HepG2 (cell line): ENCODE measurements around the gene ZBTB44. TPM values are rescaled to one million over a fixed set of nuclear protein-coding genes. Genes with fewer than 3 reads are reported as not detected.

Experiments used
- ATAC-seq: fragments of 200-7000 bp; cut with Tn5 transposase; 3 replicates; pipeline ENCODE4 v1.9.1; 2020; ENCODE audit warnings: mild to moderate bottlenecking, moderate library complexity
- BruUV-seq: library from RNA; stranded (reverse); fragments of 400-500 nt; replicated peaks from 2 replicates; lab custom pipeline; 2021; lab: Mats Ljungman, UMichigan
- CTCF ChIA-PET: fragments of 300-600 bp; formaldehyde crosslinking; extraction: SDS; loops from one replicate; lab custom pipeline; 2021; ENCODE audit warnings: low total read pairs, inconsistent platforms, low intra/inter-chr PET ratio; lab: Yijun Ruan, JAX
- POLR2A ChIA-PET: fragments of 350-600 bp; sonication (Branson Sonifier 250); formaldehyde crosslinking; loops from one replicate; lab custom pipeline; 2020; ENCODE audit warnings: antibody characterized with exemption, inconsistent platforms; lab: Yijun Ruan, JAX
- DNase-seq: peaks from one replicate; pipeline ENCODE4 v3.0.0-alpha.2; 2015; ENCODE audit warnings: low spot score
- FAIRE-seq: peaks from 3 replicates; lab custom pipeline; 2011; peaks lifted over from hg19 to GRCh38; lab: Jason Lieb, UNC
- H2AFZ ChIP-seq: one replicate; pipeline ENCODE4 v1.6.1; 2011; ENCODE audit warnings: low read length, inconsistent platforms
- H3K27ac ChIP-seq: fragments of 300-600 bp; 3 replicates; pipeline ENCODE4 v1.8.0; 2011; ENCODE audit warnings: mixed run types, mild to moderate bottlenecking, mixed read lengths, low read length, inconsistent platforms; ENCODE audit not compliant: insufficient read depth; ENCODE audit errors: extremely low read length
- H3K27me3 ChIP-seq, 2 experiments: fragments of 200-600 bp in 1 of 2; 2 replicates in 1 of 2; 3 replicates in 1 of 2; pipeline versions ENCODE4 v1.6.0 to v1.8.0; 2011; ENCODE audit warnings: low read length in 2 of 2, mild to moderate bottlenecking in 2 of 2, moderate library complexity in 2 of 2, inconsistent platforms in 1 of 2; ENCODE audit not compliant: insufficient read depth in 2 of 2, control insufficient read depth in 1 of 2
- H3K36me3 ChIP-seq, 2 experiments: fragments of 200-600 bp in 1 of 2; replicated peaks in 1 of 2; 2 replicates in 1 of 2; 3 replicates in 1 of 2; pipeline versions ENCODE4 v1.5.1 to v1.8.0; 2011; ENCODE audit warnings: low read length in 2 of 2, inconsistent platforms in 1 of 2; ENCODE audit not compliant: insufficient read depth in 2 of 2, control insufficient read depth in 1 of 2
- H3K4me1 ChIP-seq: 2 replicates; pipeline ENCODE4 v1.5.1; 2012; ENCODE audit warnings: low read length, inconsistent platforms; ENCODE audit not compliant: insufficient read depth
- H3K4me2 ChIP-seq: 2 replicates; pipeline ENCODE4 v1.6.0; 2011; ENCODE audit warnings: low read depth, low read length, inconsistent platforms
- H3K4me3 ChIP-seq, 3 experiments: fragments of 200-600 bp in 1 of 3; sonication (generic), shearing (Covaris generic) in 1 of 3; replicated peaks in 1 of 3; 2 replicates each; pipeline ENCODE4 v1.5.1; 2011 to 2016; ENCODE audit warnings: low read length in 3 of 3, inconsistent platforms in 2 of 3, low read depth in 2 of 3, mild to moderate bottlenecking in 2 of 3, control low read depth in 1 of 3, mixed read lengths in 1 of 3; ENCODE audit not compliant: insufficient read depth in 1 of 3
- H3K79me2 ChIP-seq: one replicate; pipeline ENCODE4 v1.6.1; 2011; ENCODE audit warnings: low read length, inconsistent platforms; ENCODE audit not compliant: insufficient read depth
- H3K9ac ChIP-seq: 2 replicates; pipeline ENCODE4 v1.6.0; 2011; ENCODE audit warnings: mild to moderate bottlenecking, low read depth, low read length, inconsistent platforms; ENCODE audit not compliant: insufficient read depth
- H3K9me3 ChIP-seq: 2 replicates; pipeline ENCODE4 v1.5.1; 2012; ENCODE audit warnings: mild to moderate bottlenecking, low read length
- H4K20me1 ChIP-seq: 2 replicates; pipeline ENCODE4 v1.6.0; 2011; ENCODE audit warnings: inconsistent platforms, mild to moderate bottlenecking, low read length, moderate library complexity; ENCODE audit not compliant: insufficient read depth
- CCAR2 ChIP-seq: fragments of 200-400 bp; formaldehyde crosslinking; optimal IDR thresholded peaks from 2 replicates; pipeline ENCODE3; 2018; ENCODE audit warnings: low read depth, mild to moderate bottlenecking, low read length, moderate library complexity
- DPF2 ChIP-seq: sonication (generic); formaldehyde crosslinking; IDR thresholded peaks from 2 replicates; pipeline ENCODE4 v1.4.0; 2020; ENCODE audit warnings: mild to moderate bottlenecking, low read depth, missing genetic modification reagents, borderline replicate concordance
- GPBP1L1 ChIP-seq: sonication (generic); formaldehyde crosslinking; IDR thresholded peaks from 2 replicates; pipeline ENCODE4 v1.5.0; 2020; ENCODE audit warnings: mild to moderate bottlenecking, missing genetic modification reagents
- ONECUT2 ChIP-seq: sonication (generic); formaldehyde crosslinking; IDR thresholded peaks from 2 replicates; pipeline ENCODE4 v1.4.0; 2020; ENCODE audit warnings: missing genetic modification reagents
- RAD51 ChIP-seq: fragments of 450-650 bp; IDR thresholded peaks from 2 replicates; pipeline ENCODE4 v1.6.1; 2016; ENCODE audit warnings: borderline replicate concordance
- TRIM22 ChIP-seq: fragments of 450-650 bp; IDR thresholded peaks from 2 replicates; pipeline ENCODE4 v1.6.1; 2017
- ZBTB20 ChIP-seq: sonication (generic); formaldehyde crosslinking; IDR thresholded peaks from 2 replicates; pipeline ENCODE4 v1.8.1; 2023; ENCODE audit warnings: missing genetic modification reagents, low read depth, mild to moderate bottlenecking, borderline replicate concordance
- ZBTB7A ChIP-seq: sonication (generic); formaldehyde crosslinking; IDR thresholded peaks from 2 replicates; pipeline ENCODE4 v1.8.0; 2022; ENCODE audit warnings: mild to moderate bottlenecking, missing genetic modification reagents
- ZNF34 ChIP-seq: sonication (generic); formaldehyde crosslinking; IDR thresholded peaks from 2 replicates; pipeline ENCODE4 v1.4.0; 2020; ENCODE audit warnings: mild to moderate bottlenecking, missing genetic modification reagents, borderline replicate concordance
- ZNF431 ChIP-seq: sonication (generic); formaldehyde crosslinking; IDR thresholded peaks from 2 replicates; pipeline ENCODE4 v1.9.0; 2022; ENCODE audit warnings: missing genetic modification reagents, low read depth, mild to moderate bottlenecking, borderline replicate concordance
- ZNF432 ChIP-seq: sonication (generic); formaldehyde crosslinking; IDR thresholded peaks from 2 replicates; pipeline ENCODE4 v1.5.0; 2020; ENCODE audit warnings: missing genetic modification reagents, mild to moderate bottlenecking, borderline replicate concordance
- ZNF550 ChIP-seq: sonication (generic); formaldehyde crosslinking; IDR thresholded peaks from 2 replicates; pipeline ENCODE4 v1.4.0; 2020; ENCODE audit warnings: mild to moderate bottlenecking, missing genetic modification reagents, borderline replicate concordance
- ZNF672 ChIP-seq: sonication (generic); formaldehyde crosslinking; IDR thresholded peaks from 2 replicates; pipeline ENCODE4 v1.8.1; 2022; ENCODE audit warnings: missing genetic modification reagents
- WGBS: methylation state at CpG from one replicate; pipeline ENCODE4 v1.1.6; 2017; ENCODE audit warnings: low lambda C conversion rate; 5-methylcytosine and 5-hydroxymethylcytosine counted together
- in situ Hi-C: cut with HindIII; loops from 2 replicates; pipeline ENCODE4 v1.10.0; 2017; ENCODE audit warnings: low pct_unique_long_range_greater_than_20kb; ENCODE audit not compliant: extremely low pct_ligation_motif_present
- intact Hi-C: fragments of 100-400 bp; cut with micrococcal nuclease; formaldehyde crosslinking; loops from one replicate; pipeline ENCODE4 v1.10.0; 2022; ENCODE audit not compliant: unreplicated experiment
- polyA plus RNA-seq, 8 experiments: library from polyadenylated mRNA; depleted of rRNA in 3 of 8; stranded (reverse) in 7 of 8; unstranded in 1 of 8; fragments of >200 nt; fragmentation: Illumina TruSeq in 4 of 8; extraction: Trizol in 4 of 8; gene quantifications; 2 replicates each; pipeline versions ENCODE4 v1.2.1 to v1.2.3, GENCODE V29; 2011 to 2016; ENCODE audit warnings: low read depth in 4 of 8, missing spikeins in 1 of 8, mixed read lengths in 1 of 8; ENCODE audit not compliant: insufficient read depth in 1 of 8
- total RNA-seq, 5 experiments: library from RNA; depleted of rRNA; stranded (reverse); fragments of >200 nt; fragmentation: Illumina TruSeq; extraction: Trizol; gene quantifications; 2 replicates each; pipeline ENCODE4 v1.2.3, GENCODE V29; 2016; ENCODE audit warnings: low read depth in 1 of 5
- TF ChIP-seq, protein P1 (sequence below): fragments of 450-650 bp; IDR thresholded peaks from 2 replicates; pipeline ENCODE4 v1.6.1; 2016
- TF ChIP-seq, protein P2 (sequence below): sonication (generic); formaldehyde crosslinking; IDR thresholded peaks from 2 replicates; pipeline ENCODE4 v1.5.1; 2020; ENCODE audit warnings: mild to moderate bottlenecking, missing genetic modification reagents
- TF ChIP-seq, protein P3 (sequence below): sonication (generic); IDR thresholded peaks from 2 replicates; pipeline ENCODE4 v1.6.1; 2016; ENCODE audit warnings: low read depth, borderline replicate concordance

ZBTB44 gene
- total and polyA plus RNA-seq, 2 of the 13 experiments (the other 11 are each of a cell fraction or from before 2014, with no cell fraction given): 22.8 to 23.6 TPM

GRCh38 chr11:130278151-130278550, 36.6 kb downstream of the ZBTB44 start (continued):
- no peak for TF ChIP-seq GPBP1L1 (CRISPR knock-in tag)
- TF ChIP-seq, protein P1, sequence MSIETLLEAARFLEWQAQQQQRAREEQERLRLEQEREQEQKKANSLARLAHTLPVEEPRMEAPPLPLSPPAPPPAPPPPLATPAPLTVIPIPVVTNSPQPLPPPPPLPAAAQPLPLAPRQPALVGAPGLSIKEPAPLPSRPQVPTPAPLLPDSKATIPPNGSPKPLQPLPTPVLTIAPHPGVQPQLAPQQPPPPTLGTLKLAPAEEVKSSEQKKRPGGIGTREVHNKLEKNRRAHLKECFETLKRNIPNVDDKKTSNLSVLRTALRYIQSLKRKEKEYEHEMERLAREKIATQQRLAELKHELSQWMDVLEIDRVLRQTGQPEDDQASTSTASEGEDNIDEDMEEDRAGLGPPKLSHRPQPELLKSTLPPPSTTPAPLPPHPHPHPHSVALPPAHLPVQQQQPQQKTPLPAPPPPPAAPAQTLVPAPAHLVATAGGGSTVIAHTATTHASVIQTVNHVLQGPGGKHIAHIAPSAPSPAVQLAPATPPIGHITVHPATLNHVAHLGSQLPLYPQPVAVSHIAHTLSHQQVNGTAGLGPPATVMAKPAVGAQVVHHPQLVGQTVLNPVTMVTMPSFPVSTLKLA: no peak
- no peak for TF ChIP-seq TRIM22
- TF ChIP-seq, protein P2, sequence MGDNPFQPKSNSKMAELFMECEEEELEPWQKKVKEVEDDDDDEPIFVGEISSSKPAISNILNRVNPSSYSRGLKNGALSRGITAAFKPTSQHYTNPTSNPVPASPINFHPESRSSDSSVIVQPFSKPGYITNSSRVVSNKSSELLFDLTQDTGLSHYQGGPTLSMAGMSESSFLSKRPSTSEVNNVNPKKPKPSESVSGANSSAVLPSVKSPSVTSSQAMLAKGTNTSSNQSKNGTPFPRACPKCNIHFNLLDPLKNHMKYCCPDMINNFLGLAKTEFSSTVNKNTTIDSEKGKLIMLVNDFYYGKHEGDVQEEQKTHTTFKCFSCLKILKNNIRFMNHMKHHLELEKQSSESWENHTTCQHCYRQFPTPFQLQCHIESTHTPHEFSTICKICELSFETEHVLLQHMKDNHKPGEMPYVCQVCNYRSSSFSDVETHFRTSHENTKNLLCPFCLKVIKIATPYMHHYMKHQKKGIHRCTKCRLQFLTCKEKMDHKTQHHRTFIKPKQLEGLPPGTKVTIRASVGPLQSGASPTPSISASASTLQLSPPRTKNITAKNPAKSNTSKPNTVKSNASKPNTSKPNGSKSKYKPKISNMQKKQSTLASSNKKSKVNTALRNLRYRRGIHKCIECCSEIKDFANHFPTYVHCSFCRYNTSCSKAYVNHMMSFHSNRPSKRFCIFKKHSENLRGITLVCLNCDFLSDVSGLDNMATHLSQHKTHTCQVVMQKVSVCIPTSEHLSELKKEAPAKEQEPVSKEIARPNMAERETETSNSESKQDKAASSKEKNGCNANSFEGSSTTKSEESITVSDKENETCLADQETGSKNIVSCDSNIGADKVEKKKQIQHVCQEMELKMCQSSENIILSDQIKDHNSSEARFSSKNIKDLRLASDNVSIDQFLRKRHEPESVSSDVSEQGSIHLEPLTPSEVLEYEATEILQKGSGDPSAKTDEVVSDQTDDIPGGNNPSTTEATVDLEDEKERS (CRISPR knock-in tag): no peak

- Histone ChIP-seq H3K4me2 (no peak overlapping the region), H3K36me3 (peaks cover 0 to 3% of the 10 kb centered on the region in 2 experiments; a peak in 1 of 5 replicates), H3K9ac (no peak overlapping the region), H2AFZ (no peak overlapping the region), H3K4me1 (no peaks in the 10 kb centered on the region), H3K79me2 (no peaks in the 10 kb centered on the region), H3K27ac (no peak overlapping the region), H3K4me3 (no peak overlapping the region), H4K20me1 (no peaks in the 10 kb centered on the region), H3K9me3 (no peaks in the 10 kb centered on the region), H3K27me3 (no peaks in the 10 kb centered on the region)
- ChIA-PET POLR2A (no interaction called here), CTCF (no interaction called here)
- ATAC-seq (no peak), DNase-seq (no peak), FAIRE-seq (no peak)
- WGBS: 99% methylated on average over 2 of the region's 2 CpGs
- intact Hi-C loops (no loop called here), in situ Hi-C loops (no loop called here)
- BruUV-seq: no TSS peak
- TF ChIP-seq ZBTB20 (CRISPR knock-in tag) (no peak), ZNF550 (CRISPR knock-in tag) (no peak), ZBTB7A (no peak), CCAR2 (no peak), ZNF34 (CRISPR knock-in tag) (no peak), RAD51 (no peak), ZNF432 (CRISPR knock-in tag) (no peak), ZNF431 (CRISPR knock-in tag) (no peak), ONECUT2 (CRISPR knock-in tag) (no peak), ZNF672 (CRISPR knock-in tag) (no peak), DPF2 (no peak)
- TF ChIP-seq, protein P3, sequence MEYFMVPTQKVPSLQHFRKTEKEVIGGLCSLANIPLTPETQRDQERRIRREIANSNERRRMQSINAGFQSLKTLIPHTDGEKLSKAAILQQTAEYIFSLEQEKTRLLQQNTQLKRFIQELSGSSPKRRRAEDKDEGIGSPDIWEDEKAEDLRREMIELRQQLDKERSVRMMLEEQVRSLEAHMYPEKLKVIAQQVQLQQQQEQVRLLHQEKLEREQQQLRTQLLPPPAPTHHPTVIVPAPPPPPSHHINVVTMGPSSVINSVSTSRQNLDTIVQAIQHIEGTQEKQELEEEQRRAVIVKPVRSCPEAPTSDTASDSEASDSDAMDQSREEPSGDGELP: no peak
These were observed 42.4 kb downstream of the ZBTB44 start for GRCh38 chr11:130272336-130272735.
